Hepatocyte (in vitro differentiated cells): Measurements from ENCODE around the gene NIN. TPM values are rescaled to one million over a fixed set of nuclear protein-coding genes. Genes with fewer than 3 reads are reported as not detected.

ENCODE experiments used
- DNase-seq: peaks from one replicate; pipeline ENCODE4 v3.0.0-alpha.2; 2016; ENCODE audit warnings: low spot score
- H2AFZ ChIP-seq: fragments of 200-600 bp; sonication (generic); 2 replicates; pipeline ENCODE4 v1.6.0; 2016; ENCODE audit warnings: antibody characterized with exemption, mild to moderate bottlenecking
- H3K27ac ChIP-seq: fragments of 200-600 bp; sonication (generic); 2 replicates; pipeline ENCODE4 v1.5.1; 2016; ENCODE audit warnings: mild to moderate bottlenecking
- H3K27me3 ChIP-seq: fragments of 200-600 bp; sonication (generic); 2 replicates; pipeline ENCODE4 v1.6.1; 2016
- H3K36me3 ChIP-seq: fragments of 200-600 bp; sonication (generic); replicated peaks from 2 replicates; pipeline ENCODE4 v1.5.1; 2016; ENCODE audit warnings: low read depth; ENCODE audit not compliant: insufficient read depth
- H3K4me1 ChIP-seq: fragments of 200-600 bp; sonication (generic); 2 replicates; pipeline ENCODE4 v1.5.1; 2016; ENCODE audit warnings: mild to moderate bottlenecking, moderate library complexity; ENCODE audit not compliant: insufficient read depth
- H3K4me2 ChIP-seq: fragments of 200-600 bp; sonication (generic); 2 replicates; pipeline ENCODE4 v1.6.0; 2016
- H3K4me3 ChIP-seq: fragments of 200-600 bp; sonication (generic); 2 replicates; pipeline ENCODE4 v1.5.1; 2016; ENCODE audit warnings: mild to moderate bottlenecking
- H3K79me2 ChIP-seq: fragments of 200-600 bp; sonication (generic); 2 replicates; pipeline ENCODE4 v1.6.0; 2017; ENCODE audit warnings: mild to moderate bottlenecking
- H3K9me2 ChIP-seq: fragments of 200-600 bp; sonication (generic); replicated peaks from 2 replicates; pipeline ENCODE4 v1.6.0; 2017; ENCODE audit warnings: mild to moderate bottlenecking; ENCODE audit not compliant: insufficient read depth
- H3K9me3 ChIP-seq: fragments of 200-600 bp; sonication (generic); 2 replicates; pipeline ENCODE4 v1.5.1; 2016; ENCODE audit warnings: low read depth, mild to moderate bottlenecking
- H4K20me1 ChIP-seq: fragments of 200-600 bp; sonication (generic); 2 replicates; pipeline ENCODE4 v1.6.0; 2016; ENCODE audit warnings: mild to moderate bottlenecking; ENCODE audit not compliant: insufficient read depth, poor library complexity, severe bottlenecking
- EZH2 ChIP-seq: fragments of 200-600 bp; sonication (generic); IDR thresholded peaks from 2 replicates; pipeline ENCODE4 v1.6.1; 2016; ENCODE audit warnings: antibody characterized with exemption, mild to moderate bottlenecking, borderline replicate concordance
- EZH2phosphoT487 ChIP-seq: fragments of 200-600 bp; sonication (generic); IDR thresholded peaks from one replicate; pipeline ENCODE4 v1.6.1; 2018; ENCODE audit warnings: antibody characterized with exemption, mild to moderate bottlenecking, low read depth, moderate library complexity; ENCODE audit not compliant: unreplicated experiment, severe bottlenecking
- WGBS: methylation state at CpG from one replicate; pipeline ENCODE4 v1.1.6; 2016; ENCODE audit warnings: low lambda C conversion rate; ENCODE audit errors: missing lambda C conversion rate; 5-methylcytosine and 5-hydroxymethylcytosine counted together
- polyA plus RNA-seq: library from polyadenylated mRNA; unstranded; fragments of >200 nt; fragmentation: Nextera tagmentation; extraction: Ambion mirVana; gene quantifications from 2 replicates; pipeline ENCODE4 v1.2.1, GENCODE V29; 2016
- total RNA-seq: library from RNA; depleted of rRNA; stranded (reverse); fragments of >200 nt; gene quantifications from 2 replicates; pipeline ENCODE4 v1.2.3, GENCODE V29; 2014
- TF ChIP-seq, protein P1 (sequence below): fragments of 200-600 bp; sonication (generic); IDR thresholded peaks from 2 replicates; pipeline ENCODE4 v1.5.1; 2016; ENCODE audit warnings: antibody characterized with exemption, mild to moderate bottlenecking; ENCODE audit not compliant: poor library complexity

The NIN gene
- total and polyA plus RNA-seq, 2 experiments from 2014 or later = 4.2 to 11.6 TPM

- 89% methylated on average over 7 of the region's 7 CpGs for WGBS
- no peak for DNase-seq
- Histone ChIP-seq H4K20me1 (no peaks in the 10 kb centered on the region), H3K4me2 (no peak overlapping the region), H3K36me3 (no peaks in the 10 kb centered on the region), H3K79me2 (no peaks in the 10 kb centered on the region), H3K4me1 (peaks cover 7% of the 10 kb centered on the region), H3K9me3 (no peaks in the 10 kb centered on the region), H3K9me2 (no peaks in the 10 kb centered on the region), H3K27me3 (no peaks in the 10 kb centered on the region), H3K27ac (no peak overlapping the region), H2AFZ (no peak overlapping the region), H3K4me3 (no peak overlapping the region)
- TF ChIP-seq EZH2phosphoT487 (no peak), EZH2 (no peak)
- TF ChIP-seq, protein P1, sequence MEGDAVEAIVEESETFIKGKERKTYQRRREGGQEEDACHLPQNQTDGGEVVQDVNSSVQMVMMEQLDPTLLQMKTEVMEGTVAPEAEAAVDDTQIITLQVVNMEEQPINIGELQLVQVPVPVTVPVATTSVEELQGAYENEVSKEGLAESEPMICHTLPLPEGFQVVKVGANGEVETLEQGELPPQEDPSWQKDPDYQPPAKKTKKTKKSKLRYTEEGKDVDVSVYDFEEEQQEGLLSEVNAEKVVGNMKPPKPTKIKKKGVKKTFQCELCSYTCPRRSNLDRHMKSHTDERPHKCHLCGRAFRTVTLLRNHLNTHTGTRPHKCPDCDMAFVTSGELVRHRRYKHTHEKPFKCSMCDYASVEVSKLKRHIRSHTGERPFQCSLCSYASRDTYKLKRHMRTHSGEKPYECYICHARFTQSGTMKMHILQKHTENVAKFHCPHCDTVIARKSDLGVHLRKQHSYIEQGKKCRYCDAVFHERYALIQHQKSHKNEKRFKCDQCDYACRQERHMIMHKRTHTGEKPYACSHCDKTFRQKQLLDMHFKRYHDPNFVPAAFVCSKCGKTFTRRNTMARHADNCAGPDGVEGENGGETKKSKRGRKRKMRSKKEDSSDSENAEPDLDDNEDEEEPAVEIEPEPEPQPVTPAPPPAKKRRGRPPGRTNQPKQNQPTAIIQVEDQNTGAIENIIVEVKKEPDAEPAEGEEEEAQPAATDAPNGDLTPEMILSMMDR = no peak
These were observed 58.5 kb downstream of the NIN start for GRCh38 chr14:50772412-50772811.

- Histone ChIP-seq H3K4me3 (no peak overlapping the region), H4K20me1 (no peaks in the 10 kb centered on the region), H3K36me3 (no peaks in the 10 kb centered on the region), H3K4me1 (peaks cover under 1% of the 10 kb centered on the region), H3K79me2 (no peaks in the 10 kb centered on the region), H3K4me2 (no peak overlapping the region), H3K27ac (no peak overlapping the region), H2AFZ (no peak overlapping the region), H3K9me3 (no peaks in the 10 kb centered on the region), H3K9me2 (no peaks in the 10 kb centered on the region), H3K27me3 (no peaks in the 10 kb centered on the region)
- WGBS = 95% methylated on average over 8 of the region's 8 CpGs
- TF ChIP-seq EZH2 (no peak), EZH2phosphoT487 (no peak)
- TF ChIP-seq, protein P1 = no peak
- no peak for DNase-seq
These were observed 60.4 kb downstream of the NIN start for GRCh38 chr14:50770586-50770985.

GRCh38 chr14:50769863-50770500, 61.0 kb downstream of the NIN start:
- no peaks in the 10 kb centered on the region for H3K36me3 ChIP-seq
- H3K79me2 ChIP-seq = no peaks in the 10 kb centered on the region
- no peaks in the 10 kb centered on the region for H3K27me3 ChIP-seq
- TF ChIP-seq EZH2phosphoT487 = no peak
- TF ChIP-seq, protein P1 = no peak
- no peak for TF ChIP-seq EZH2
- DNase-seq = no peak
- H3K4me2 ChIP-seq = no peak overlapping the region
- H2AFZ ChIP-seq = no peak overlapping the region
- H3K4me3 ChIP-seq = no peak overlapping the region
- H4K20me1 ChIP-seq = no peaks in the 10 kb centered on the region
- no peaks in the 10 kb centered on the region for H3K9me2 ChIP-seq
- no peaks in the 10 kb centered on the region for H3K4me1 ChIP-seq
- H3K9me3 ChIP-seq = no peaks in the 10 kb centered on the region
- no peak overlapping the region for H3K27ac ChIP-seq
- WGBS = 94% methylated on average over 13 of the region's 13 CpGs
